Panc1 (cell line): Measurements from ENCODE around the gene NOS1AP. TPM values are rescaled to one million over a fixed set of nuclear protein-coding genes. Genes with fewer than 3 reads are reported as not detected.

ENCODE experiments used
- ATAC-seq: fragments of 200-7000 bp; cut with Tn5 transposase; 2 replicates; pipeline ENCODE4 v1.9.1; 2020; ENCODE audit warnings: mild to moderate bottlenecking, moderate library complexity
- BruUV-seq: library from RNA; stranded (reverse); fragments of 400-500 nt; replicated peaks from 2 replicates; lab custom pipeline; 2021; lab: Mats Ljungman, UMichigan
- CTCF ChIA-PET: fragments of 300-600 bp; sonication (Branson Sonifier 250); formaldehyde crosslinking; loops from one replicate; lab custom pipeline; 2022; ENCODE audit warnings: antibody characterized with exemption; lab: Charles Lee
- POLR2A ChIA-PET: fragments of 300-600 bp; sonication (Branson Sonifier 250); formaldehyde crosslinking; loops from one replicate; lab custom pipeline; 2022; ENCODE audit warnings: antibody characterized with exemption; lab: Charles Lee
- DNase-seq: peaks from one replicate; pipeline ENCODE4 v3.0.0-alpha.2; 2010; ENCODE audit warnings: low read depth, low spot score
- H3K27ac ChIP-seq: 2 replicates; pipeline ENCODE4 v1.5.1; 2011; ENCODE audit warnings: mild to moderate bottlenecking, low read length, inconsistent platforms
- H3K27me3 ChIP-seq: fragments of 200-500 bp; sonication (Bioruptor generic); 2 replicates; pipeline ENCODE4 v1.6.0; 2014; ENCODE audit warnings: low read length, inconsistent platforms; ENCODE audit not compliant: control insufficient read depth, insufficient read depth
- H3K36me3 ChIP-seq: fragments of 200-500 bp; sonication (Bioruptor generic); 2 replicates; pipeline ENCODE4 v1.5.1; 2014; ENCODE audit warnings: inconsistent platforms, mild to moderate bottlenecking, low read length, moderate library complexity; ENCODE audit not compliant: control insufficient read depth, insufficient read depth
- H3K4me1 ChIP-seq: 2 replicates; pipeline ENCODE4 v1.5.1; 2011; ENCODE audit warnings: inconsistent platforms, mild to moderate bottlenecking, low read length, moderate library complexity; ENCODE audit not compliant: control insufficient read depth, insufficient read depth
- H3K4me3 ChIP-seq, 2 experiments: 2 replicates each; pipeline ENCODE4 v1.5.1; 2011 to 2012; ENCODE audit warnings: low read depth in 2 of 2, low read length in 2 of 2, mild to moderate bottlenecking in 2 of 2, inconsistent platforms in 1 of 2, moderate library complexity in 1 of 2
- H3K9me3 ChIP-seq: fragments of 200-500 bp; sonication (Bioruptor generic); 2 replicates; pipeline ENCODE4 v1.5.1; 2014; ENCODE audit warnings: low read depth, mild to moderate bottlenecking, inconsistent platforms, low read length, moderate library complexity; ENCODE audit not compliant: control insufficient read depth, insufficient read depth
- POLR2AphosphoS5 ChIP-seq: IDR thresholded peaks from 2 replicates; pipeline ENCODE4 v1.6.1; 2012; ENCODE audit warnings: mild to moderate bottlenecking, low read depth, low read length, moderate library complexity
- SIN3A ChIP-seq: IDR thresholded peaks from 2 replicates; pipeline ENCODE4 v1.6.1; 2012; ENCODE audit warnings: low read depth, mild to moderate bottlenecking, low read length, moderate library complexity, borderline replicate concordance; ENCODE audit not compliant: insufficient read depth
- TCF7L2 ChIP-seq: IDR thresholded peaks from 2 replicates; pipeline ENCODE4 v1.6.1; 2011; ENCODE audit warnings: mild to moderate bottlenecking, low read depth, low read length, inconsistent platforms
- in situ Hi-C: cut with HindIII; loops from 2 replicates; pipeline ENCODE4 v1.10.0; 2016; ENCODE audit warnings: low sequenced_read_pairs, low pct_unique_long_range_greater_than_20kb
- intact Hi-C: fragments of 100-400 bp; cut with micrococcal nuclease; formaldehyde crosslinking; loops from one replicate; pipeline ENCODE4 v1.10.0; 2022; ENCODE audit not compliant: unreplicated experiment
- total RNA-seq: library from RNA; stranded (reverse); gene quantifications from one replicate; pipeline ENCODE4 v1.2.1, GENCODE V29; 2021; ENCODE audit not compliant: unreplicated experiment
- TF ChIP-seq, protein P1 (sequence below): fragments of 450-650 bp; IDR thresholded peaks from 2 replicates; pipeline ENCODE4 v1.5.1; 2017; ENCODE audit warnings: mild to moderate bottlenecking
- TF ChIP-seq, protein P2 (sequence below), 2 experiments: IDR thresholded peaks; 2 replicates each; pipeline ENCODE4 v1.6.1; 2011 to 2012; ENCODE audit warnings: low read depth in 2 of 2, control low read depth in 1 of 2, low read length in 1 of 2, mild to moderate bottlenecking in 1 of 2, moderate library complexity in 1 of 2; ENCODE audit not compliant: insufficient read depth in 1 of 2

The NOS1AP gene
- total RNA-seq, 1 experiment from 2014 or later = 27.9 TPM

DNA sequence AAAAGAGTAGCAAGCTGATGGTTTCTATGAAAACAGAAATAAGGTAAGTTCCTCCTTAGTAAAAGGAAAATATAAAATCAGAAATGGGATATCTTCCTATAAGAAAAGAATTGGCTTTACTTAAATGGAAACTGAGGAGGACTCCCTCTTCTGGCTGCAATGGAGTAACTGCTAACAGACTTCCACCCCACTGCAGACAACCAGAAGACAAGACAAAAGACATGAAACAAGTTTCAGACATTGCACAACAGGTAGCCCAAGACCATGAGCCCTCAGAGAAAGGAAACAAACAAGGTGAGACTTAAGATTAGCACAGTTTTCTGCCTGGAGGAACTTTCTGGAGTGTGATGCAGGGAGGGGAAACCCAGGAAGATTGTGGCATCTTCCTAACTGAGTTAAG lies 28.8 kb upstream of the NOS1AP start:
- BruUV-seq = no TSS peak
- intact Hi-C loops = no loop called here
- Histone ChIP-seq H3K27ac (no peak overlapping the region), H3K36me3 (no peaks in the 10 kb centered on the region), H3K27me3 (no peaks in the 10 kb centered on the region), H3K9me3 (no peaks in the 10 kb centered on the region), H3K4me1 (no peaks in the 10 kb centered on the region), H3K4me3 (no peak overlapping the region)
- no peak for DNase-seq
- ChIA-PET POLR2A (no interaction called here), CTCF (no interaction called here)
- TF ChIP-seq, protein P1, sequence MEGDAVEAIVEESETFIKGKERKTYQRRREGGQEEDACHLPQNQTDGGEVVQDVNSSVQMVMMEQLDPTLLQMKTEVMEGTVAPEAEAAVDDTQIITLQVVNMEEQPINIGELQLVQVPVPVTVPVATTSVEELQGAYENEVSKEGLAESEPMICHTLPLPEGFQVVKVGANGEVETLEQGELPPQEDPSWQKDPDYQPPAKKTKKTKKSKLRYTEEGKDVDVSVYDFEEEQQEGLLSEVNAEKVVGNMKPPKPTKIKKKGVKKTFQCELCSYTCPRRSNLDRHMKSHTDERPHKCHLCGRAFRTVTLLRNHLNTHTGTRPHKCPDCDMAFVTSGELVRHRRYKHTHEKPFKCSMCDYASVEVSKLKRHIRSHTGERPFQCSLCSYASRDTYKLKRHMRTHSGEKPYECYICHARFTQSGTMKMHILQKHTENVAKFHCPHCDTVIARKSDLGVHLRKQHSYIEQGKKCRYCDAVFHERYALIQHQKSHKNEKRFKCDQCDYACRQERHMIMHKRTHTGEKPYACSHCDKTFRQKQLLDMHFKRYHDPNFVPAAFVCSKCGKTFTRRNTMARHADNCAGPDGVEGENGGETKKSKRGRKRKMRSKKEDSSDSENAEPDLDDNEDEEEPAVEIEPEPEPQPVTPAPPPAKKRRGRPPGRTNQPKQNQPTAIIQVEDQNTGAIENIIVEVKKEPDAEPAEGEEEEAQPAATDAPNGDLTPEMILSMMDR = peak; percentile 72
- no peak for TF ChIP-seq TCF7L2
- in situ Hi-C loops = no loop called here
- ATAC-seq = 0 out of 2 replicates have a peak, but pooled peaks have one; percentile 56

DNA sequence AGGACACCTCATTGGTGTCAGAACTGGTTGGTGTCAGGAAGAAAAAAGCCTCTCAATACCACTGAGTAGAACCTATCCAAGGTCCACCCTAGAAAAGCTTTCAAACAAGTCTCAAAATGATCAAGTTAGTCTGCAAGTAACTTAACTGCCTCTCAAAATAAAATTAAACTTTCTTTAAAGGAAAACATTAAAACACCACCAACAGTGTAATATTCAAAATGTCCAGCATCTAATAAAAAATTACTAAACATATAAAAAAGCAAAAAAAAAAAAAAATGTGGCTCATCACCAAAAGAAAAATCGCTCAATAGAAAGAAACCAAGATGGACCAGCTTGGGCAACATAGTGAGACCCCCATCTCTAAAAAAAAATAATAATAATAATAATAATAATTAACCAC lies 27.1 kb upstream of the NOS1AP start:
- no peaks in the 10 kb centered on the region for H3K9me3 ChIP-seq
- ATAC-seq (no peak), DNase-seq (no peak)
- CTCF ChIA-PET = no interaction called here
- in situ Hi-C loops = no loop called here
- intact Hi-C loops = no loop called here
- POLR2A ChIA-PET = no interaction called here
- no peaks in the 10 kb centered on the region for H3K4me1 ChIP-seq
- H3K4me3 ChIP-seq = no peak overlapping the region
- no TSS peak for BruUV-seq
- H3K27ac ChIP-seq = no peak overlapping the region
- no peak for TF ChIP-seq TCF7L2
- TF ChIP-seq SIN3A = no peak
- TF ChIP-seq, protein P1 = no peak
- TF ChIP-seq POLR2AphosphoS5 = no peak
- TF ChIP-seq, protein P2, sequence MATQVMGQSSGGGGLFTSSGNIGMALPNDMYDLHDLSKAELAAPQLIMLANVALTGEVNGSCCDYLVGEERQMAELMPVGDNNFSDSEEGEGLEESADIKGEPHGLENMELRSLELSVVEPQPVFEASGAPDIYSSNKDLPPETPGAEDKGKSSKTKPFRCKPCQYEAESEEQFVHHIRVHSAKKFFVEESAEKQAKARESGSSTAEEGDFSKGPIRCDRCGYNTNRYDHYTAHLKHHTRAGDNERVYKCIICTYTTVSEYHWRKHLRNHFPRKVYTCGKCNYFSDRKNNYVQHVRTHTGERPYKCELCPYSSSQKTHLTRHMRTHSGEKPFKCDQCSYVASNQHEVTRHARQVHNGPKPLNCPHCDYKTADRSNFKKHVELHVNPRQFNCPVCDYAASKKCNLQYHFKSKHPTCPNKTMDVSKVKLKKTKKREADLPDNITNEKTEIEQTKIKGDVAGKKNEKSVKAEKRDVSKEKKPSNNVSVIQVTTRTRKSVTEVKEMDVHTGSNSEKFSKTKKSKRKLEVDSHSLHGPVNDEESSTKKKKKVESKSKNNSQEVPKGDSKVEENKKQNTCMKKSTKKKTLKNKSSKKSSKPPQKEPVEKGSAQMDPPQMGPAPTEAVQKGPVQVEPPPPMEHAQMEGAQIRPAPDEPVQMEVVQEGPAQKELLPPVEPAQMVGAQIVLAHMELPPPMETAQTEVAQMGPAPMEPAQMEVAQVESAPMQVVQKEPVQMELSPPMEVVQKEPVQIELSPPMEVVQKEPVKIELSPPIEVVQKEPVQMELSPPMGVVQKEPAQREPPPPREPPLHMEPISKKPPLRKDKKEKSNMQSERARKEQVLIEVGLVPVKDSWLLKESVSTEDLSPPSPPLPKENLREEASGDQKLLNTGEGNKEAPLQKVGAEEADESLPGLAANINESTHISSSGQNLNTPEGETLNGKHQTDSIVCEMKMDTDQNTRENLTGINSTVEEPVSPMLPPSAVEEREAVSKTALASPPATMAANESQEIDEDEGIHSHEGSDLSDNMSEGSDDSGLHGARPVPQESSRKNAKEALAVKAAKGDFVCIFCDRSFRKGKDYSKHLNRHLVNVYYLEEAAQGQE (IDR thresholded peaks at IDR 0.05; ENCODE audit: insufficient read depth in 1 of 2, low read depth in 2 of 2, low read length in 1 of 2) = no peak
- no peaks in the 10 kb centered on the region for H3K36me3 ChIP-seq
- no peaks in the 10 kb centered on the region for H3K27me3 ChIP-seq

DNA sequence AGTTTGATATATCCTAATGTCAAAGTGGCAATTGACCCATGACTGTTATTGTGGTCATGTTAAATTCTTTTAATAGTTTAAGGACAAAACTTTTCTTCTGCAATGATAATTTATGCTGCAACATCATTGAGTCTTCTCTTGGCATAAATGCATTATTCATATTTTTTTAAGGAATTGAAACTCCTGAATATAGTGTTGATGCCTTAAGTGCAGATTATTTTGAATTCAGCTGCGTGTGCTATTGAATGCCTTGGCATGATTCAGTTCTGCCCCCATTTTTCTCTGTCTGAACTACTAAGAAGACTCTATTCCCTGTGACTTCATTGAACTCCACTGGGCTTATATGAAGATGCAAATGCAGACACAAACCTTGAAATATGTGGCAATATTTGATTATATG lies 22.6 kb upstream of the NOS1AP start:
- Histone ChIP-seq H3K9me3 (no peaks in the 10 kb centered on the region), H3K4me3 (no peak overlapping the region), H3K4me1 (no peaks in the 10 kb centered on the region), H3K27me3 (peaks cover 6% of the 10 kb centered on the region; the same call in 1 of the 2 replicates), H3K36me3 (no peaks in the 10 kb centered on the region), H3K27ac (no peak overlapping the region)
- no TSS peak for BruUV-seq
- DNase-seq (no peak), ATAC-seq (no peak)
- intact Hi-C loops = no loop called here
- POLR2A ChIA-PET = no interaction called here
- TF ChIP-seq, protein P1 = no peak
- TF ChIP-seq, protein P2 (IDR thresholded peaks at IDR 0.05; ENCODE audit: insufficient read depth in 1 of 2, low read depth in 2 of 2, low read length in 1 of 2) = no peak
- TF ChIP-seq POLR2AphosphoS5 (no peak), TCF7L2 (no peak), SIN3A (no peak)
- in situ Hi-C loops = no loop called here
- CTCF ChIA-PET = no interaction called here
